ENCODE data around the gene TPX2. TPM values are rescaled to one million over a fixed set of nuclear protein-coding genes. Genes with fewer than 3 reads are reported as not detected.

Gene TPX2
- total RNA-seq, 4 donors from 2014 or later: 4.4 to 11.2 (median 9.7) TPM

GRCh38 chr20:31704225-31705119 lies 34.6 kb upstream of the TPX2 start:
- DNase-seq (ENCODE audit: low spot score in 2 of 2): no peak
- Histone ChIP-seq H3K4me3 (no peak overlapping the region), H3K27ac (peak overlapping the region; percentile 73), H3K36me3 (peaks cover 22% of the 10 kb centered on the region), H3K4me1 (peaks cover 63% of the 10 kb centered on the region), H3K9me3 (no peaks in the 10 kb centered on the region), H3K27me3 (no peaks in the 10 kb centered on the region)
- TF ChIP-seq POLR2A (IDR thresholded peaks at IDR 0.05) (no peak), POLR2AphosphoS5 (IDR thresholded peaks at IDR 0.05) (peak in 1 of 3 donors; percentile 20), CTCF (IDR thresholded peaks at IDR 0.05) (no peak), EP300 (IDR thresholded peaks at IDR 0.05) (no peak)
- WGBS: 64% methylated on average over 11 of the region's 11 CpGs

- Histone ChIP-seq H3K27me3 (no peaks in the 10 kb centered on the region), H3K4me1 (peaks cover 61% of the 10 kb centered on the region), H3K36me3 (peaks cover 22% of the 10 kb centered on the region), H3K4me3 (no peak overlapping the region), H3K27ac (peak overlapping the region; percentile 73), H3K9me3 (no peaks in the 10 kb centered on the region)
- no peak for DNase-seq (ENCODE audit: low spot score in 2 of 2)
- TF ChIP-seq EP300 (IDR thresholded peaks at IDR 0.05): no peak
- TF ChIP-seq POLR2AphosphoS5 (IDR thresholded peaks at IDR 0.05): no peak
- TF ChIP-seq POLR2A (IDR thresholded peaks at IDR 0.05): no peak
- no peak for TF ChIP-seq CTCF (IDR thresholded peaks at IDR 0.05)
These were observed 33.9 kb upstream of the TPX2 start for GRCh38 chr20:31705191-31705590.

GRCh38 chr20:31705598-31706597 lies 33.2 kb upstream of the TPX2 start:
- peaks cover 22% of the 10 kb centered on the region for H3K36me3 ChIP-seq
- no peak for DNase-seq (ENCODE audit: low spot score in 2 of 2)
- H3K27me3 ChIP-seq: no peaks in the 10 kb centered on the region
- H3K9me3 ChIP-seq: no peaks in the 10 kb centered on the region
- no peak overlapping the region for H3K4me3 ChIP-seq
- WGBS: 73% methylated on average over 4 of the region's 4 CpGs
- peak overlapping the region; percentile 73 for H3K27ac ChIP-seq
- TF ChIP-seq POLR2A (IDR thresholded peaks at IDR 0.05) (no peak), EP300 (IDR thresholded peaks at IDR 0.05) (no peak), CTCF (IDR thresholded peaks at IDR 0.05) (no peak), POLR2AphosphoS5 (IDR thresholded peaks at IDR 0.05) (no peak)
- H3K4me1 ChIP-seq: peaks cover 63% of the 10 kb centered on the region

- TF ChIP-seq EP300 (IDR thresholded peaks at IDR 0.05): no peak
- no peak for TF ChIP-seq POLR2A (IDR thresholded peaks at IDR 0.05)
- TF ChIP-seq CTCF (IDR thresholded peaks at IDR 0.05): no peak
- no peak for TF ChIP-seq POLR2AphosphoS5 (IDR thresholded peaks at IDR 0.05)
- Histone ChIP-seq H3K4me3 (no peak overlapping the region), H3K4me1 (peaks cover 71% of the 10 kb centered on the region), H3K36me3 (peaks cover 22% of the 10 kb centered on the region), H3K27me3 (no peaks in the 10 kb centered on the region), H3K9me3 (no peaks in the 10 kb centered on the region), H3K27ac (peak overlapping the region; percentile 73)
- no peak for DNase-seq (ENCODE audit: low spot score in 2 of 2)
- 85% methylated on average over 2 of the region's 2 CpGs for WGBS
These were observed 32.4 kb upstream of the TPX2 start for GRCh38 chr20:31706607-31707257.
